HG03280 (cell line): ENCODE data around the gene POLR3GL.

Source experiments
- ATAC-seq: cut with Tn5 transposase; IDR thresholded peaks from one replicate; pipeline ENCODE4 v1.9.1; 2021; ENCODE audit warnings: mild to moderate bottlenecking, moderate library complexity; ENCODE audit not compliant: unreplicated experiment

Gene POLR3GL

DNA sequence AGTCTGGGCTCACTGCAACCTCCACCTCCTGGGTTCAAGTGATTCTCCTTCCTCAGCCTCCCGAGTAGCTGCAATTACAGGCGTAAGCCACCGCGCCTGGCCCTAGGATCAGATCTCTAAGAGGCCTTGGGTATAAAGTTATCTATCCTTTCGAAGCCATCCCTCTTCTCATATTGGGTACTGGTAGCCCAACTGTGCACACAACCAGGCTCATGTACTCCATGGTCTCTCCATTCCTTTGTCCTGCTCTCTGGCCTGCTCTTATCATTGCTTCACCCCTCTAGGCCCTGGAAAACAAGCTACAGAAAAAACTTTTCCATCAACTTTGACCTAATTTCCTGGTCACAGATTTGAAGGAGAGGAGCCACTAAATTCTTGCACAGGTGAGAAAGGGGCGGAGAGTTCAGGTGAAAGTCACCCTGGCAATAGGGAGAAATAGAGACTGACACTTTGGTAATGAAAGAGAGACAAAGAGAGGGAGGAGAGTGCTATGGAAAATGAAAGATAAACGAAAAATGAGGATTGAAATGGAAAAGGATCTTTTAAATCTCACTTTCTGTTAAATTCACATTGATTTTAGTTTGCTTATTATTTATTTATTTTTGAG is 25.9 kb downstream of the POLR3GL start:
- ATAC-seq: no peak

DNA sequence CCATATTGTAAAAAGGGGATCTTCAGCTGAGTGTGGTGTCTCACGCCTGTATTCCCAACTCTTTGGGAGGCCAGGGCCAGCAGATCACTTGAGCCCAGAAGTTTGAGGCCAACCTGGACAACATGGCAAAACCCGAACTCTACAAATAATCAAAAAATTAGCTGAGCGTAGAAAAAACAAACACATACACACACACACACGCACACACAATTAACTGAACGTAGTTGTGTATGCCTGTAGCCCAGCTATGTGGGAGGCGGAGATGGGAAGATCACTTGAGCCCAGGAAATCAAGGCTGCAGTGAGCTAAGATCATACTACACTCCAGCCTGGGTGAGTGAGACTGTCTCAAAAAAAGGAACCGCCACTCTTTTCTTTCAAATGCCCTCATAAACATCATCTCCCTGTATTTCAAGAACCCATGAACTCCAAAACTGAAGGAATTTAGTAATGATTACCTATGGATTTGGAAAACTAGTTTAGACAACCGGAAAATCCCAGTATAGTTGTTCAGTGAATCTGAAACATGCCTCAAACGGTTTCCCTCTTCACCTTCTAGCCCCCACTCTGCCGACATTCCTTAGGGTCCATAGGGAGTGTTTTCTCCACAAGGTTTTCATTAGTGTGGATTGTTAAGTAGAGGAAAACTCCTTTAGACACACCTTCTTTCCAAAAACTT is 27.4 kb downstream of the POLR3GL start:
- no peak for ATAC-seq

DNA sequence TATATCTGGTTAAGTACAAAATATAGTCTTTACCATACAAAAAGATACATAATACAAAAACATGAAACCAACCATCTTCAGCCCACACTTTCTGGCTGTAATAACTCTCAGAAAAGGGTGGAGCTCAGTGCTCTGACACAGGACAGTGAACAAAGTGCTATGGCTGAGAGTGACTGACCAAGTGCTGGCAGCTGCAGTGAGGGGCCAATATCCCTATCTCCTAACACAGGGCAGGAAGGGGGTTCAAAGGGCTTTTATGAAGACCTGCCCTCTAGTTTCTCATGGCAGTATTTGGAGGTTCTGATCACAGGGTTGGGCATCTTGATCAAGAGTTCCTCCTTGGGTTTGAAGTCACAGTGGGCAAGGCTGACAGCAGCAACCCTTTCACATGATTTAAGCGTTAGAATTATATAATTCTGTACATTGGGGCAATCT is 28.0 kb downstream of the POLR3GL start:
- ATAC-seq: no peak

DNA sequence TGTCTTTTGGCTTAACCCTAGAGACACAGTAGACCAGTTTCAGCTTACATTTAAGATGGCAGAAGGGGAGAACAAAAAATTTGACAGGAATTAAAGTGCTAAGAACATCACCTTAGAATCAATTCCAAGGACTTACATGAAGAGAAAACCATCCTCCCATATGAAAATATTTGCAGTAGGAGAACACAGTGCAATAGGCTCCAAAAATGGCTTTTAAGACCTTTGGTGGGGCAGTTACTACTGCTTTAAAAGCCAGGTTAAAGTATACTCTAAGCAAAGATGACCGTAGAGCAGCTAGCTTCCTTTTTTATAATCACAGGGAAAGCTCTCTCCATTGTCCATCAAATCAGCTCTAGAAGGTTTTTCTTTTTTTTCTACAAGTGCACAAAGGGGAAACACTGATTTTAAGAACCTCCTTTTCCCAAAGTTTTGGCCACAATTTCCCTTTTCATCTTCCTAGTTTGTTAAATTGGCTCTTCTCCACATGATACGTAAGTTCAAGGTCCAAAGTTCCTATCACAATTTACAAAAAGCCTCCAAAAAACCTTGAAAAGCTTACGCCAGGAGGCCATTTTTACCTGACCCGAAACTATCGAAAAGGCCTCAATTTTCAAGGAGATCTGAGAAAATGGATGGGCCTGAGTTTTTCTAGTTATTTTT is 28.6 kb downstream of the POLR3GL start:
- ATAC-seq: no peak

DNA sequence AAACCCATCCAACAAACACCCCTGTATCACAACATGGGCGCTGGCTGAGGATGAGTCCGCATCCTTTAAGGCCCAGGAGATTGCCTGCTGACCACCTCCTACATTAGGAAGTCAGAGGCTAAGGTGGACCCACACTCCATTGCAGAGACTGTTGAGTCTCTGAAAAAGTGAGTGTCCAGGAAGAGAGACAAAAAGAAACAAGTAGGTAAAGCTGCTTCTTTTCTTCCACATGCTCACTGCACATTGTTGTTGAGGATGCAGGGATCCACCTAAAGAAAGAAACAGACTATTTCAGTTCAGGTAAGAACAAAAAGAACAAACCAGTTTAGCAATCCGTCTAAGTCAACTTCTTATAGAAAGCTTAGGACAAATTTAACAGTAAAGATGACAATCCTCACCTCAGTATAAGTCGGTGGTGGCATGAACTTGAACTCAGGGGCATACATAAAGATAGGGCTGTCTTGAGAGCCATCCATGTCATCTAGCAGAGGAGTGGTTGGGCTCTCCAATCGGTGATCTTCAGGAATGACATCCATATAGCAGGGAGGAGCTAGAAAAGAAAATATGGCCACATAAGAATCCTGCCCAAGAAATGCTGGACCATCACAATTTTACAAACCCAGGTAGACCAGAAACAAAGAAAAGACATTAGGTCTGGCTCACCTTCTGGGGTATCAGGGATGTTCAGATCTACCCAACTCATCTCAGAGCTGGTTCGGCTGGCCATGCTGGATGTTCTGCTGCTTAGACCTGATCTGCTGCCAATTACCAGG is 29.3 kb downstream of the POLR3GL start:
- ATAC-seq: no peak

DNA sequence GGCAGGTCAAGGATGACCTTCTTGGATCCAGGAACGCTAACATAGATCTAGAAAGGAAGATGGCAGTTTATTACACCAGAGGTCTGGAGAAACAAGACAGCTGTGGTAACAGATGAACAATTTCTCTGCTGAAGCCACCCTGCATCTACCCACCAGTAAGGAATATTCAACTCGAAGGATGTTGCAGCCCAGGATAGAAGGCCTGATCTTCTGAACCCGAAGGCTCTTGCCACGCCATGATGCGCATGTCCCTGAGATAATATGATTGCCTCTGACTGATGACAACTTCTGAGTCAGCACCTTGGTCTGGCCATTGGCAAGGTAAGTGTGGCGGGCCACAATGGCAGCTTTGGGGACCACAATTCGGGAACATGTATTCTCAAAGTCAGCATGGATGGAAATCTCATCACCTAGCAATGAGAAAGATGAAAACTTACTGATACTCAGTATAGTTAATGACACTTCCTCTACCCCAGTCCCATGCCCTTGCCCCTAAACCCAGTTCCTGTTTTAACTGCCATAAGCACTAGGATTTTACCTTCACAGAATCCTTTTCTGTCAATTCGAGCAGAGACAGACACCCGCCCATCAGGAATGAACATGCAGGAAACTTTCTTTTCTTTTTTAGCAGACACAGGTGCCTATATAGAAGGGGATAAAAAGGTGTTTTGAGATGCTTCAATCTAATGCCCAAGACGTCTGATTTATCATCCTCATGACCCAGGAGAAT is 30.1 kb downstream of the POLR3GL start:
- ATAC-seq: no peak

DNA sequence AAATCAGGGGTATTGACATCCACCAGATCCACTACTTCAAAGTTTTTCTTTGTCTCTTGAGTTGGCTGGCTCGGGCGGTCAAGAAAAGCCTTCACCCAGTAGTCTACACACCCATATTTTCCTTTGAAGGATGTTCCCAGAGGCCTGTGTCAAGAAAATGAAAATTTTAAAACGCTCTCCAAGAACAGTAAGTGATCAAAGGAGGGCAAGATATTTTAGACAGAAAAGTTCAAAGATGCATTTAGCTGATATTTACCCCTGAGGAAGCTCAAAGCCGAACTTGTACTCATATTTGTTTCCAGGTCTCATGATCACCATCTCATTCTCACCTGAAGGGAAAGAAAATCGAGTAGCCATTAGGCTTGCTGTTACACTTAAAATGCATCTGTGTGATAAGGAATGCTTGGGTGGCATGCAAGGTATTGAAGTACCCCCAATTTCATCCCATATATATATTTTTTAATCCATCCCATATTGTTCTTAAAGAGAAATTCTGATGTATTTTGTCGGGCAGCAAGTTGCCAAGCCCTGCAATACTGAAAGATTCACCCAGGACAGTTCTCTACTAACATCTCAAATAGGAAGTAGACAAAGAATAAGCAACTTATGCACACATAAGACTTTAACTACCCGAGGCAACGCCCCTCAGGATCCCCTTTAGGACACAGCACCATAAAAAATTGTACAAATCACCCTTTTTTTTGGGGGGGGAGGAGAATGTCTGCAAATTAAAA is 30.8 kb downstream of the POLR3GL start:
- no peak for ATAC-seq

DNA sequence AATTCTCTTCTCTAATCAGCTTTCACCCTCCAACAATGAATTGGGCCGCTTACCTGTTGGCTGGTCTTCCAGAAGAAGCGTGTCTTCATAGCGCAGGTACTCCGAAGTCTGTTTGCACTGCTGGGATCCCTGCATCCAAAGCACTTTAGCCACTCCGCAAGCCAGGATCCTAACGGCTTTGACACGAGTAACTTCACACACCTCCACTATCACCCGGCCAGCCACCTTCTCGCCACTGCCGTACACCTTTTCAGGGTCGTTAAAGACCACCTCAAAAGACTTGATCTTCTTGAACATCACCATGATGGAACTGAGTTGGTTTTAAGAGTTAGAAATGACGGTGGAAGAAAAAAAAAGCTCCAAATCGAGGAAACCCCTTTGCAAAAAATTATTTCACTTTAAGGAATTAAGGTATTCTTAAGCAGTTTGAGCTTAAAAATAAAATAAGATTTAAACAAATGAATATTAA is 31.5 kb downstream of the POLR3GL start:
- no peak for ATAC-seq

DNA sequence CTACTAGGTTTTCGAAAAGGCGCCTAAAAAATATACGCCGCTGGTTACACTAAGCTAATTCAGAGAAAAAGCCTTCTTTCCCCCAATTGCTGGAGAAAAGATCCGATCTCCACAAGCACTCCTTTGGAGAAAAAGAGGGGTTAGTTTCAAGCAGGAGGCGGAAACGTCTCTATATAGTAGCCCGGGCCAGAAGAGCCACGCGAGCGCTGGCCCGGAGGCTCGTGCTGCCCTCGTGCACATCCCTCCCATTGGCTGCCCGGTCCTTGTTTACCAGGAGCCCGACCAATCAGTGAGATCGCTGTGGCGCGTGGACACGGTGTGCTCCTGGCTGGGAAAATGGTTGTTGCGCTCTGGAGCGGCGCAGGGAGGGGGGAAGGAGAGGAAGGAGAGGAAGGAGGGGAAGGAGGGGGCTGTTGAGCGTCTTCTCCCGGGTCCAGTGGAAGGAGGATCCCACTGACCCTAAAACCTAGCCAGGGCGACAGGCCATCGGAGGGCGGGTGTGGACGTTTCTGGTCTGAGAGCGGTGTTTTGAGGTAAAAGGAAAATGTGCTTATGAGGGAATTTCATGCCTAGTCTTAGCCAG is 32.0 kb downstream of the POLR3GL start, which contains the start of gene TXNIP:
TSS of gene TXNIP (minus strand) at position 147 of the 583 bp plus-strand sequence. CDS start 313 bp downstream, outside the sequence.
- ATAC-seq: peak; percentile 94

DNA sequence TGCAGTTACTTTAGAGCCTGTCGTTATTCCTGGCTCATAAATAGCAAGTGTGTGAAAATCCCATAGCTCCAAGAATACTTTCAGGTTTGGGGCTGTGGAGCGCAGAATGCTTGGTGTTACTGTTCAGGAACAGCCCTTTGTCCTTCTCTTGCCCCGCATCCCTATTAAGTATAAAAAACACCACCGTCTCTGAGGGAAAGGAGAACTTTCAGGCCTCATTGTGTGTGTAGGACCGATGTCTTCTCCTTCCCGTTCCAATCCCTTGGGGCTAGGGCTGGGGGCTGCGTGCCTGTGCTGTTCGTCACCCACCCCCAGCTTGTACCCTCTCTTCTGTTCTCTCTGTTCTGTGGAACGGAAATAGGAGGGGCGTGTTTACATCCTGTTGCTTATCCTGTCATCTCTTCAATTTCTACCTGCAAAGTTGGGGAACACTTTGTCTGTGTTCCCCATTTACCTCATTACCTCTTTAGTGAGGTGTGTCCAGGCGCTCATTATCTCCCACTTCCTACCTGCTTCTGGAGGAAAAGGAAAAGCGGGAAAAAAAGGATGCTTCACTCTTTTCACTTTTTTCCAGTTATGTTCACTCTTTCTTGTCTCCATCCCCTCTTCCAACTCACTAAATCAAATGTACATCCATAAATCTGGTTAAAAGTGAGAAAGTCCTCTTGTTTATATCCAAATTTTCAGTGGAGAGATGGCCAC is 32.7 kb downstream of the POLR3GL start:
- peak; percentile 29 for ATAC-seq

DNA sequence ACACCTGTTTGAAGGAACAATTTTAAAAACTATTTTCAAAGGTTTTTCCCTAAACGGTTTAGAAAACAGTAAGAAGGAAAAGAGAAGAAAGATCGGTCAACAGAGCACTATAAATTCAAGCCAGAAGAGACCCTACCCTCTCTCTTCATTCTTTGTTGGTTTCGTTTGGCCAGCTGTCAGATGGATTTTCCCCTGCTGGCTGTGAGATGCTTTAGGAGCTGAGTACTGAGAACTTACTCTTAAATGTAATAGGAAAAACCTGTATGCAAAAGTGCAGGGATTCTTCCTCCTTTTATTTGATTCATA is 33.2 kb downstream of the POLR3GL start:
- ATAC-seq: no peak

DNA sequence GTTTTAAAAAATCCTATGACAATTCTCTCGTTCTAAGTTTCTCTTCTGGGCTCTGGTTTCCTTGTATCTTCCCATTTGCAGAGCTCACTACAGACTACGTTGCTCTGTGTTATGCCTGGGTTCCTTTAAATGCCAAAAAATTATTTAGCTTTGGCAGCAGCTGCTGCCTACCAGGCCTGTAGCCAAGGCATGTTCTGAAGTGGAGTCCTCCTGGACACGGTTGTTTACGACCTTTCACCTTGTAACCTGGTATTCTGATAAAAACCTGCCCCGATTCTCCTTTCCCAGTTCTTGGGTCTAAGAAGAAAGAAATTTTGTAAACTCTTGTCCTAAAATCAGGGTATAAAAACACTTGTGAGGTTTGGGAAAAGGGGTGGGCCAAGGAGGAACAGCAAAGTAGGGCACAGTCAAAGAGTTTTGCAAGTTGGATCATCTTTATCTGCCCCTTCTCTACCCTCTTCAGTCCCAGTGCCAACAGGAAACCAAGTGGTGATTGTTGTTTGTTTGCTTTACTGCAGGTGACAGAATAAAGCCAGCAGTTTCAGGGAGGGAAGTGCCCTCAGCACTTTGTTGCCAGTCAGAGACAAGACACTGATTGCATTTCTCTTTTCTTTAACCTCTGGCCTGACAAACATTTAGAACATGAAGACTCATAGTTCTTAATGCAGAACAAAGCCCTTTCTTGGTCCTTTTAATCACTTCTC is 35.0 kb downstream of the POLR3GL start:
- no peak for ATAC-seq

DNA sequence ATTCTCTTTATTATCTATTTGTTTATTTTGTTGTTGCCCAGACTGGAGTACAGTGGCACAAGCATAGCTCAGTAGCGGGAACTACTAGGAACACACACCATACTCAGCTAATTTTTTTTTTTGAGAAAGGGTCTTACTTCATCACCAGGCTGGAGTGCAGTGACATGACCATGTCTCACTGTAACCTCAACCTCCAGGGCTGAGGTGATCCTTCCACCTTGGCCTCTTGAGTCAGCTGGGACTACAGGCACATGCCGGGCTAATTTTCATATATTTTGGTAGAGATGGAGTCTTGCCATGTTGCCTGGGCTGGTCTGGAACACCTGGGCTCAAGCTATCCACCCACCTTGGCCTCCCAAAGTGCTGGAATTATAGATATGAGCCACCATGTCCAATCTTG is 37.2 kb downstream of the POLR3GL start:
- ATAC-seq: no peak

DNA sequence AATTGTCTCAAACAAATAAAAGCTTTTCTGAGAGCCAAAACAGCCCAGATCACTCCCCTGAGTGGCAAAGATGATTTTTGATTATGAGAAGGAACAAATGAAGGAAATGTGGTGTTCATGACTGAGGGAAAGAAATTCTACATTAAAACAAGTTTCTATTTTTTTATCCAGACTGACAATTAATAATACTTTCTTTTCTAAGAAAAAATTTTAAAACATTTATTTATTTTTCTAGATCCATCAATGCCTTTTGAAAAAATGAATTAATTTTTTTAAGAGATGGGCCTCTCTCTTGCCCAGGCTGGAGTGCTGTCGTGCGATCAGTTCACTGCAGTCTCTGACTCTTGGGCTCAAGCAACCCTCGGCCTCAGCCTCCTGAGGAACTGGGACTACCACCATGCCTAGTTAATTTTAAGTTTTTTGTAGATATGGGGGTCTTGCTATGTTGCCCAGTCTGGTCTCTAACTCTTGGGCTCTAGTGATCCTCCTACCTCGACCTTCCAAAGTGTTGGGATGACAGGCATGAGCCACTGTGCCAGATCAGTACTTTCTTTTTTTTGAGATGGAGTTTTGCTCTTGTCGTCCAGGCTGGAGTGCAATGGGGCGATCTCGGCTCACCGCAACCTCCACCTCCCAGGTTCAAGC is 43.1 kb downstream of the POLR3GL start:
- no peak for ATAC-seq

DNA sequence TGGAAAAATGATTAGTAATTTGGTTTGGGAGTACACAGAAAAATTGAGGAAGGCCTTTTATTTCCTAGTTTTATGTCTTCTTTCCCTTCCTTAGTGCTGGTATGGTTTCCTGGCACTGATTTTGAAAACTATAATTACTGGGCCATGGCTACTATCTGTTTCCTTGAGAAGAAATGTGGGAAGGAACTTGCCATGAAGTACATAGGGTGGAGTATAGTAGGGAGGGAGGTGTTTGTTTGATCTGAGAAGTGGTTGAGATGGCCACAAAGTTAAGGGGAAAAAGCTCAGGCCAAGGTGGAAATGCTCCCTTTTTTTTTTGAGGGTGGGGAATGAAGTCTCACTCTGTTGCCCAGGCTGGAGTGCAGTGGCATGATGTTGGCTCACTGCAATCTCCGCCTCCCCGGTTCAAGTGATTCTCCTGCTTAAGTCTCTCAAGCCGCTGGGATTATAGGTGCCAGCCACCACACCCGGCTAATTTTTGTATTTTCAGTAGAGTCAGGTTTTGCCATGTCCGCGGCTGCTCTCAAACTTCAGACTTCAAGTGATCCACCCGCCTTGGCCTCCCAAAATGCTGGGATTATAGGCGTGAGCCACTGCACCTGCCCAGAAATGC is 45.7 kb downstream of the POLR3GL start:
- ATAC-seq: no peak

DNA sequence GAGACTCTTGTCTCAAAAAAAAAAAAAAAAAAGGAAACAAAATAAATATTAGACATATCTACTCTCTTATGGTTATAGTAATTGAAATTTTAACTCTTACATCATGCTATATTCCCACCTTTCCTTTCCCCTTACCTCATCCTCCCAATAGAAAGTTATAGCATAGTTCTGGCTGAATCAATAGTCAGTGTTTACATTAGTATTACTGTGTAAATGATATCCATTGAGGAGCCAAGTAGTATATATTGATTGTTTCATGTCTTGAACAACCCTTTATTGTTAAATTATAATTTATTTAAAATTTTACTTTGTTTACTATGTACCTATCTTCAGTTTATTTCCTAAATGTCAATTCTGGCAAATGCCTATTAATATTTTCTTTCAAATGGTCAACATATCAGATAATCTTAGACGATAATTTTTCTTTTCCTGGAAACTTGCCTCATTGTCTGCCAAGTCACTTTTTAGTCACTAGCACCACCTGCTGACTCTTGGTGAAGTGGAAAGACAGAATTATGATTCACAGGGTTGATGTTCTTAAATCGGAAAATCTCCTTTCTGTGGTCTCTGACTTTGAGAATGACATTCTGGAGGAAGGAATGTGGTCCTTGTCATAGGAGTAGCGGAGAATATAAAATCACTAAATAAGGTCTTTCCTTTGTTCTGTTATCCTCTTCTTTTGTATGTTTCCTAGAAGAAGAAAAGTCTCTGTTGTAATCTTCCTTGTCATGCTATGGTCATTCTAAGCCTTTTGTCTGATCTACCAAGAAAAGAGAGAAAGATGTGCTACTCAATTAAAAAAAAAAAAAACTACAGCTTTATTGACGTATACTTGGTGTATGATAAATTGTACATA is 48.4 kb downstream of the POLR3GL start:
- ATAC-seq: no peak

DNA sequence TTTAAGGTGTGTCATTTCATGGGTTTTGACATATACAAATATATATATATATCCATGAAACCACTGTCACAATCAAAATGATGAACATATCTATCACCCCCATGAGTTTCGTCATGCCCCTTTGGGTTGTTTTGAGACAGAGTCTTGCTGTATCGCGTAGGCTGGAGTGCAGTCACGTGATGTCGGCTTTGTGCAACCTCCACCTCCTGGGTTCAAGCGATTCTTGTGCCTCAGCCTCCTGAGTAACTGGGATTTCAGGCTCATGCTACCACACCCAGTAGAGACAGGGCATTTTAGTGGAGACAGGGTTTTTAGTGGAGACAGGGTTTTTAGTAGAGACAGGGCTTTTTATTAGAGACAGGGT is 49.1 kb downstream of the POLR3GL start:
- ATAC-seq: no peak
